ENCODE data around the gene C16orf87. TPM values are rescaled to one million over a fixed set of nuclear protein-coding genes. Genes with fewer than 3 reads are reported as not detected.

Gene C16orf87
- total RNA-seq, 1 donor from 2014 or later = 25.0 TPM

- Histone ChIP-seq H3K4me3 (ENCODE audit: insufficient read depth, low read depth, low read length) (no peak overlapping the region), H3K36me3 (ENCODE audit: insufficient read depth, low read length) (no peaks in the 10 kb centered on the region), H3K79me2 (ENCODE audit: insufficient read depth, low read length) (peaks cover 83% of the 10 kb centered on the region), H3K9ac (ENCODE audit: low read length) (no peak overlapping the region), H4K20me1 (ENCODE audit: insufficient read depth, low read length) (peaks cover 76% of the 10 kb centered on the region), H3K27ac (ENCODE audit: low read depth, low read length) (no peak overlapping the region), H3K27me3 (ENCODE audit: insufficient read depth, low read length) (no peaks in the 10 kb centered on the region), H3K4me2 (ENCODE audit: low read length) (no peak overlapping the region), H3K4me1 (ENCODE audit: insufficient read depth, low read length) (peaks cover 5% of the 10 kb centered on the region), H3K9me3 (ENCODE audit: insufficient read depth, low read depth, low read length) (no peaks in the 10 kb centered on the region), H2AFZ (ENCODE audit: low read depth, low read length) (no peak overlapping the region)
- FAIRE-seq = no peak
- Mint-ChIP-seq H3K36me3 (ENCODE audit: low read depth, unreplicated experiment) (peaks cover 7% of the 10 kb centered on the region), H3K4me3 (ENCODE audit: unreplicated experiment) (no peak overlapping the region), H3K4me1 (ENCODE audit: low read depth, unreplicated experiment) (peaks cover 2% of the 10 kb centered on the region), H3K27me3 (ENCODE audit: low read depth, unreplicated experiment) (no peaks in the 10 kb centered on the region), H3K9me3 (ENCODE audit: unreplicated experiment) (peaks cover 5% of the 10 kb centered on the region), H3K27ac (ENCODE audit: unreplicated experiment) (no peak overlapping the region)
- no peak for TF ChIP-seq EZH2 (IDR thresholded peaks at IDR 0.05; ENCODE audit: insufficient read depth, low read length)
- TF ChIP-seq, protein P1, sequence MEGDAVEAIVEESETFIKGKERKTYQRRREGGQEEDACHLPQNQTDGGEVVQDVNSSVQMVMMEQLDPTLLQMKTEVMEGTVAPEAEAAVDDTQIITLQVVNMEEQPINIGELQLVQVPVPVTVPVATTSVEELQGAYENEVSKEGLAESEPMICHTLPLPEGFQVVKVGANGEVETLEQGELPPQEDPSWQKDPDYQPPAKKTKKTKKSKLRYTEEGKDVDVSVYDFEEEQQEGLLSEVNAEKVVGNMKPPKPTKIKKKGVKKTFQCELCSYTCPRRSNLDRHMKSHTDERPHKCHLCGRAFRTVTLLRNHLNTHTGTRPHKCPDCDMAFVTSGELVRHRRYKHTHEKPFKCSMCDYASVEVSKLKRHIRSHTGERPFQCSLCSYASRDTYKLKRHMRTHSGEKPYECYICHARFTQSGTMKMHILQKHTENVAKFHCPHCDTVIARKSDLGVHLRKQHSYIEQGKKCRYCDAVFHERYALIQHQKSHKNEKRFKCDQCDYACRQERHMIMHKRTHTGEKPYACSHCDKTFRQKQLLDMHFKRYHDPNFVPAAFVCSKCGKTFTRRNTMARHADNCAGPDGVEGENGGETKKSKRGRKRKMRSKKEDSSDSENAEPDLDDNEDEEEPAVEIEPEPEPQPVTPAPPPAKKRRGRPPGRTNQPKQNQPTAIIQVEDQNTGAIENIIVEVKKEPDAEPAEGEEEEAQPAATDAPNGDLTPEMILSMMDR (IDR thresholded peaks at IDR 0.05; ENCODE audit: insufficient read depth, low read depth, low read length) = no peak
- no peak for DNase-seq (ENCODE audit: low read depth)
These were observed 18.0 kb downstream of the C16orf87 start for GRCh38 chr16:46812781-46813540.

DNA sequence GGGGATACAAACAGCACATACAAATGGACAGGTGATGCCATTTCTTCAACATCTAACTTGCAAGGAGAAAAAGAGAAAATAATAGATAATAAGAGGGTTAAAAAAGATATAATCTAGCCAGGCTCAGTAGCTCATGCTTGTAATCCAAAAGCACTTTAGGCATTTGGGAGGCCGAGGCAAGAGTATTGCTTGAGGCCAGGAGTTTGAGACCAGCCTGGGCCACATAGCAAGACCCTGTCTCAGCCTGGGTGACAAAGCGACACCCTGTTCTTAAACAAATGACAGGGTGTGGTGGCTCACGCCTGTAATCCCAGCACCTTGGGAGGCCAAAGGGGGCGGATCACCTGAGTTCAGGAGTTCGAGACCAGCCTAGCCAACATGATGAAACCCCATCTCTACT is 19.3 kb downstream of the C16orf87 start:
- H3K4me1 Mint-ChIP-seq (ENCODE audit: low read depth, unreplicated experiment) = peaks cover 10% of the 10 kb centered on the region
- H2AFZ ChIP-seq (ENCODE audit: low read depth, low read length) = no peak overlapping the region
- no peak overlapping the region for H3K27ac Mint-ChIP-seq (ENCODE audit: unreplicated experiment)
- H3K27me3 Mint-ChIP-seq (ENCODE audit: low read depth, unreplicated experiment) = no peaks in the 10 kb centered on the region
- H3K27ac ChIP-seq (ENCODE audit: low read depth, low read length) = no peak overlapping the region
- no peak overlapping the region for H3K4me3 ChIP-seq (ENCODE audit: insufficient read depth, low read depth, low read length)
- peaks cover 4% of the 10 kb centered on the region for H3K36me3 Mint-ChIP-seq (ENCODE audit: low read depth, unreplicated experiment)
- no peak for TF ChIP-seq EZH2 (IDR thresholded peaks at IDR 0.05; ENCODE audit: insufficient read depth, low read length)
- TF ChIP-seq, protein P1 (IDR thresholded peaks at IDR 0.05; ENCODE audit: insufficient read depth, low read depth, low read length) = no peak
- peaks cover 5% of the 10 kb centered on the region for H3K4me1 ChIP-seq (ENCODE audit: insufficient read depth, low read length)
- peaks cover 68% of the 10 kb centered on the region for H4K20me1 ChIP-seq (ENCODE audit: insufficient read depth, low read length)
- H3K9ac ChIP-seq (ENCODE audit: low read length) = no peak overlapping the region
- no peaks in the 10 kb centered on the region for H3K27me3 ChIP-seq (ENCODE audit: insufficient read depth, low read length)
- no peaks in the 10 kb centered on the region for H3K9me3 ChIP-seq (ENCODE audit: insufficient read depth, low read depth, low read length)
- FAIRE-seq (no peak), DNase-seq (ENCODE audit: low read depth) (no peak)
- H3K4me2 ChIP-seq (ENCODE audit: low read length) = no peak overlapping the region
- peaks cover 5% of the 10 kb centered on the region for H3K9me3 Mint-ChIP-seq (ENCODE audit: unreplicated experiment)
- no peaks in the 10 kb centered on the region for H3K36me3 ChIP-seq (ENCODE audit: insufficient read depth, low read length)
- H3K4me3 Mint-ChIP-seq (ENCODE audit: unreplicated experiment) = no peak overlapping the region
- H3K79me2 ChIP-seq (ENCODE audit: insufficient read depth, low read length) = peaks cover 81% of the 10 kb centered on the region

GRCh38 chr16:46808997-46809396 is 22.0 kb downstream of the C16orf87 start:
- no peak overlapping the region for H3K4me3 Mint-ChIP-seq (ENCODE audit: unreplicated experiment)
- H3K36me3 Mint-ChIP-seq (ENCODE audit: low read depth, unreplicated experiment) = peaks cover 4% of the 10 kb centered on the region
- H3K27ac ChIP-seq (ENCODE audit: low read depth, low read length) = no peak overlapping the region
- FAIRE-seq = no peak
- no peaks in the 10 kb centered on the region for H3K27me3 ChIP-seq (ENCODE audit: insufficient read depth, low read length)
- no peak overlapping the region for H3K27ac Mint-ChIP-seq (ENCODE audit: unreplicated experiment)
- no peaks in the 10 kb centered on the region for H3K9me3 ChIP-seq (ENCODE audit: insufficient read depth, low read depth, low read length)
- H3K4me3 ChIP-seq (ENCODE audit: insufficient read depth, low read depth, low read length) = no peak overlapping the region
- H4K20me1 ChIP-seq (ENCODE audit: insufficient read depth, low read length) = peaks cover 48% of the 10 kb centered on the region
- H3K4me2 ChIP-seq (ENCODE audit: low read length) = no peak overlapping the region
- peaks cover 54% of the 10 kb centered on the region for H3K79me2 ChIP-seq (ENCODE audit: insufficient read depth, low read length)
- peaks cover 2% of the 10 kb centered on the region for H3K36me3 ChIP-seq (ENCODE audit: insufficient read depth, low read length)
- H2AFZ ChIP-seq (ENCODE audit: low read depth, low read length) = no peak overlapping the region
- DNase-seq (ENCODE audit: low read depth) = no peak
- no peaks in the 10 kb centered on the region for H3K27me3 Mint-ChIP-seq (ENCODE audit: low read depth, unreplicated experiment)
- no peak overlapping the region for H3K9ac ChIP-seq (ENCODE audit: low read length)
- TF ChIP-seq EZH2 (IDR thresholded peaks at IDR 0.05; ENCODE audit: insufficient read depth, low read length) = no peak
- peaks cover 10% of the 10 kb centered on the region for H3K4me1 Mint-ChIP-seq (ENCODE audit: low read depth, unreplicated experiment)
- H3K9me3 Mint-ChIP-seq (ENCODE audit: unreplicated experiment) = no peaks in the 10 kb centered on the region
- peaks cover 5% of the 10 kb centered on the region for H3K4me1 ChIP-seq (ENCODE audit: insufficient read depth, low read length)

Data from astrocyte (in vitro differentiated cells and primary cell).